Measurements from ENCODE around the gene ACY1.

ACY1 gene

GRCh38 chr3:51982838-51983577 lies at the start of gene ACY1:
Gene ACY1 (plus strand): TSS chr3:51983535. CDS start chr3:51984065, 530 bp downstream.
- DNase-seq (ENCODE audit: low spot score), result peak; percentile 95

GRCh38 chr3:51934139-51934850 lies 49.0 kb upstream of the ACY1 start:
- peak; percentile 15 for DNase-seq (ENCODE audit: low spot score)

GRCh38 chr3:51934991-51935885 lies 48.1 kb upstream of the ACY1 start:
- DNase-seq (ENCODE audit: low spot score), result peak; percentile 24

GRCh38 chr3:51935886-51936755 lies 47.2 kb upstream of the ACY1 start:
- DNase-seq (ENCODE audit: low spot score), result no peak

- no peak for DNase-seq (ENCODE audit: low spot score)
These were observed 46.3 kb upstream of the ACY1 start for GRCh38 chr3:51937014-51937413.

GRCh38 chr3:51937611-51938450 lies 45.5 kb upstream of the ACY1 start:
- no peak for DNase-seq (ENCODE audit: low spot score)

GRCh38 chr3:51938780-51939425 lies 44.4 kb upstream of the ACY1 start:
- DNase-seq (ENCODE audit: low spot score), result no peak

- DNase-seq (ENCODE audit: low spot score), result no peak
These were observed 42.5 kb upstream of the ACY1 start for GRCh38 chr3:51940648-51941462.

- no peak for DNase-seq (ENCODE audit: low spot score)
These were observed 41.9 kb upstream of the ACY1 start for GRCh38 chr3:51941463-51941797.

GRCh38 chr3:51941798-51942602 lies 41.3 kb upstream of the ACY1 start, which contains the start of the genes PARP3 and RRP9:
Gene PARP3 (plus strand): TSS chr3:51942363. CDS start chr3:51943356, 993 bp downstream.
Gene RRP9 (minus strand): TSS chr3:51941904. CDS start chr3:51941867, 37 bp downstream.
- peak; percentile 99 for DNase-seq (ENCODE audit: low spot score)

- DNase-seq (ENCODE audit: low spot score), result no peak
These were observed 40.5 kb upstream of the ACY1 start for GRCh38 chr3:51942603-51943450.

GRCh38 chr3:51943451-51944391 lies 39.6 kb upstream of the ACY1 start:
- DNase-seq (ENCODE audit: low spot score), result no peak

GRCh38 chr3:51944451-51945021 lies 38.8 kb upstream of the ACY1 start:
- no peak for DNase-seq (ENCODE audit: low spot score)

GRCh38 chr3:51945031-51945840 lies 38.1 kb upstream of the ACY1 start:
- no peak for DNase-seq (ENCODE audit: low spot score)

Measured in D341Med (cell line).